Central memory CD4-positive, alpha-beta T cell (primary cell): ENCODE results near the gene OR10K2.
"Not testable (repeated sequence)": the region's sequence is repeated elsewhere in the genome, so short reads cannot be mapped to it uniquely, and the experiment has no call there.

ENCODE experiments used
- DNase-seq: peaks from one replicate; pipeline ENCODE4 v3.0.0; 2022
- total RNA-seq, 3 experiments: gene quantifications; one replicate each; lab custom pipeline; 2026; lab: John Stamatoyannopoulos, UW

The OR10K2 gene
- 0 reads per million in 3 experiments for total RNA-seq

- no peak for DNase-seq
Measured at GRCh38 chr1:158426137-158426536, at the start of gene OR10K2. Gene OR10K2, minus strand, starts transcription at chr1:158426237. Its CDS starts 5,371 bp downstream, at chr1:158420866.

- no peak for DNase-seq
Measured at GRCh38 chr1:158471920-158472319, 45.9 kb upstream of the OR10K2 start, which contains the start of gene OR10R2. Gene OR10R2, plus strand, starts transcription at chr1:158472220. Its CDS starts 106 bp downstream, at chr1:158472326.

- no peak for DNase-seq
Measured at GRCh38 chr1:158461534-158461933, 35.5 kb upstream of the OR10K2 start, which contains the start of gene OR10K1. Gene OR10K1, plus strand, starts transcription at chr1:158461834. Its CDS starts 3,728 bp downstream, at chr1:158465562.

GRCh38 chr1:158458263-158458662 lies 32.2 kb upstream of the OR10K2 start:
- DNase-seq: no peak

GRCh38 chr1:158457246-158457645 lies 31.2 kb upstream of the OR10K2 start:
- DNase-seq: no peak

GRCh38 chr1:158454537-158454936 lies 28.5 kb upstream of the OR10K2 start:
- DNase-seq: no peak

- no peak for DNase-seq
Measured at GRCh38 chr1:158445376-158445775, 19.3 kb upstream of the OR10K2 start.

GRCh38 chr1:158434741-158435140 lies 8.7 kb upstream of the OR10K2 start:
- no peak for DNase-seq

GRCh38 chr1:158430163-158430562 lies 4.1 kb upstream of the OR10K2 start:
- not testable (repeated sequence) for DNase-seq

- no peak for DNase-seq
Measured at GRCh38 chr1:158425027-158425426, 1.0 kb downstream of the OR10K2 start.

GRCh38 chr1:158422212-158422611 lies 3.8 kb downstream of the OR10K2 start:
- no peak for DNase-seq

GRCh38 chr1:158417586-158417985 lies 8.5 kb downstream of the OR10K2 start:
- DNase-seq: no peak

- DNase-seq: no peak
Measured at GRCh38 chr1:158414651-158415345, 11.2 kb downstream of the OR10K2 start.

- DNase-seq: no peak
Measured at GRCh38 chr1:158407092-158407491, 18.9 kb downstream of the OR10K2 start.

- DNase-seq: no peak
Measured at GRCh38 chr1:158400871-158401270, 25.2 kb downstream of the OR10K2 start.

- no peak for DNase-seq
Measured at GRCh38 chr1:158398818-158399514, 27.1 kb downstream of the OR10K2 start, which contains the start of gene OR10T2. Gene OR10T2, minus strand, starts transcription at chr1:158399466. Its CDS starts 0 bp downstream, at chr1:158399466.

- DNase-seq: no peak
Measured at GRCh38 chr1:158396646-158397045, 29.4 kb downstream of the OR10K2 start.

GRCh38 chr1:158393476-158393875 lies 32.6 kb downstream of the OR10K2 start:
- no peak for DNase-seq

- no peak for DNase-seq
Measured at GRCh38 chr1:158391099-158391498, 34.9 kb downstream of the OR10K2 start.

GRCh38 chr1:158390331-158390730 lies 35.7 kb downstream of the OR10K2 start:
- no peak for DNase-seq

GRCh38 chr1:158374860-158375259 lies 51.2 kb downstream of the OR10K2 start:
- DNase-seq: no peak

- not testable (repeated sequence) for DNase-seq
Measured at GRCh38 chr1:158374101-158374500, 51.9 kb downstream of the OR10K2 start.

GRCh38 chr1:158371188-158371953 lies 54.7 kb downstream of the OR10K2 start:
- DNase-seq: no peak
